SJSA1 (cell line): Measurements from ENCODE around the gene ZXDC. TPM values are rescaled to one million over a fixed set of nuclear protein-coding genes. Genes with fewer than 3 reads are reported as not detected.

ENCODE experiments used
- DNase-seq, 2 experiments: peaks; one replicate each; pipeline ENCODE4 v3.0.0-alpha.2; 2015 to 2020; ENCODE audit warnings: low spot score in 2 of 2, low read depth in 1 of 2
- H3K27ac ChIP-seq: fragments of 250-450 bp; sonication (Bioruptor Pico); 2 replicates; pipeline ENCODE4 v1.5.1; 2020; ENCODE audit warnings: mild to moderate bottlenecking, moderate library complexity
- H3K27me3 ChIP-seq: fragments of 250-450 bp; sonication (Bioruptor Pico); replicated peaks from 2 replicates; pipeline ENCODE4 v1.5.1; 2020; ENCODE audit warnings: mild to moderate bottlenecking, moderate library complexity
- H3K36me3 ChIP-seq: fragments of 250-450 bp; sonication (Bioruptor Pico); 2 replicates; pipeline ENCODE4 v1.5.1; 2020; ENCODE audit warnings: mild to moderate bottlenecking
- H3K4me1 ChIP-seq: fragments of 250-450 bp; sonication (Bioruptor Pico); replicated peaks from 2 replicates; pipeline ENCODE4 v1.6.1; 2021; ENCODE audit warnings: mild to moderate bottlenecking
- H3K4me3 ChIP-seq: fragments of 250-450 bp; sonication (Bioruptor Pico); 2 replicates; pipeline ENCODE4 v1.5.1; 2020; ENCODE audit warnings: mild to moderate bottlenecking
- H3K9me3 ChIP-seq: fragments of 250-450 bp; sonication (Bioruptor Pico); replicated peaks from 2 replicates; pipeline ENCODE4 v1.5.1; 2020; ENCODE audit warnings: mild to moderate bottlenecking
- total RNA-seq: library from RNA; depleted of rRNA; stranded (reverse); fragments of >200 nt; shearing (Covaris generic); gene quantifications from 2 replicates; pipeline ENCODE4 v1.2.3, GENCODE V29; 2014

ZXDC gene
- total RNA-seq, 1 experiment from 2014 or later = 14.0 TPM

DNA sequence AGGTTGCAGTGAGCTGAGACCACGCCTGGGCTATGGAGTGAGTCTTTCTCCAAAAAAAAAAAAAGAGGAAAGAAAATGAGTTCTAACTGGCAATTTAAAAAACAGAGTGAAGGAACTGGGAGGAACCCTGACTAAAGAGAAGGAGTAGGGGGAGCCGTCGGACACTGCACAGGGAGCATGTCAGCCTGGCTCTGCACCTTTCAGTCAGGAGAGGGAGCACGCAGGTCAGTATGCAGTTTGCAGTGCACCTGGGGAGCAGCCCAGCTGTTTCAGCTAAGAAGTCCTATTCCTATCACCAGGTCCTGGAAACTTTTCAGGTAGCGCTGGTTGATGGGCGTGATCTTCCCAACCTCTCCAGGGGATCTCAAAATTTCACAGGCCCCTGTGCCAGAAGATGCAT is 14.9 kb upstream of the ZXDC start:
- H3K4me1 ChIP-seq = no peaks in the 10 kb centered on the region
- no peak for DNase-seq
- H3K9me3 ChIP-seq = no peaks in the 10 kb centered on the region
- H3K4me3 ChIP-seq = no peak overlapping the region
- H3K27ac ChIP-seq = no peak overlapping the region
- H3K27me3 ChIP-seq = no peaks in the 10 kb centered on the region
- no peaks in the 10 kb centered on the region for H3K36me3 ChIP-seq

- Histone ChIP-seq H3K27me3 (no peaks in the 10 kb centered on the region), H3K4me3 (no peak overlapping the region), H3K9me3 (no peaks in the 10 kb centered on the region), H3K36me3 (no peaks in the 10 kb centered on the region), H3K27ac (no peak overlapping the region), H3K4me1 (no peaks in the 10 kb centered on the region)
- no peak for DNase-seq
Measured at GRCh38 chr3:126488886-126489569, 13.3 kb upstream of the ZXDC start.

DNA sequence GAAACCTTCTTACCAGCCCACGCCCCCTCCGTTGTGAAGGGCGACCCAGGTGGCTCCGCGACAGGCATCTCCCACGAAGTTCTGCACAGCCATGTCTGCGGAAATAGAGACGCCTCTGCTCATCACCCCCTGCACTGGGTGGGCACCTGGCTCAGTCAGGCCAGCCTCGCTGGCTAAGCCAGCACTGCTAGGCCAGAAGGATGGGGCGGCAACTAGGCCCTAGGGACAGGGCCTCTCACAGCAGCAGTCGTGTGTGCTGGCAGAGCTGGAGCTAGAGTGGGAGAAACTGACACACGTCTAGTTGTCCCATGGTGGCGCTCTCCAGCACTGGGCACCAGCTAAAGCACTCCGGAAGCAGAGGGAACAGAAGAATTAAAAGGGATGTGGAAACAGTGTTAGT is 12.5 kb upstream of the ZXDC start:
- Histone ChIP-seq H3K36me3 (no peaks in the 10 kb centered on the region), H3K27ac (no peak overlapping the region), H3K27me3 (no peaks in the 10 kb centered on the region), H3K4me1 (no peaks in the 10 kb centered on the region), H3K9me3 (no peaks in the 10 kb centered on the region), H3K4me3 (no peak overlapping the region)
- DNase-seq = no peak

GRCh38 chr3:126487151-126487771 is 11.6 kb upstream of the ZXDC start:
- Histone ChIP-seq H3K9me3 (no peaks in the 10 kb centered on the region), H3K4me3 (no peak overlapping the region), H3K27ac (no peak overlapping the region), H3K27me3 (no peaks in the 10 kb centered on the region), H3K36me3 (no peaks in the 10 kb centered on the region), H3K4me1 (no peaks in the 10 kb centered on the region)
- no peak for DNase-seq

- H3K4me3 ChIP-seq = no peak overlapping the region
- H3K4me1 ChIP-seq = no peaks in the 10 kb centered on the region
- no peaks in the 10 kb centered on the region for H3K27me3 ChIP-seq
- H3K36me3 ChIP-seq = no peaks in the 10 kb centered on the region
- DNase-seq = no peak
- H3K27ac ChIP-seq = no peak overlapping the region
- H3K9me3 ChIP-seq = no peaks in the 10 kb centered on the region
Measured at GRCh38 chr3:126486360-126486847, 10.7 kb upstream of the ZXDC start.

DNA sequence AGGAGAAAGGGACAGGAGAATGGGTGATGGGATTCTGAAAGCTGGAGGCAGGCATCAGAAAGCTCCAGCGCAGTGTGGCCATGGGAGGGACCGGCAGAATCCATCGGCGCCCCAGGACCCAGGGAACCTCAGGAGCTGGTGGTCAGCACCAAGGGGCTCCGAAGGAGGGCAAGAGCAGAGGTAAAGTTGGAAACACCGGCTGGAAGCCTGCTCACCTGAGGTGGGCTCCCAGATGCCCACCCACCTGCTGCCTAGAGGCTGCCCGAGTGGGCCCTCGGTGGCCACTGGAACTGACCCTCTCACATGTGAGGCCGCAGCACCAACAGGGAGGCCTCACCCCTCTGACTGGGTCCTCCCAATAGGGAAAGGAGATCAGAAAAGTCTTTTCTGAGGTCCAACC is 10.3 kb upstream of the ZXDC start:
- no peaks in the 10 kb centered on the region for H3K9me3 ChIP-seq
- H3K27ac ChIP-seq = no peak overlapping the region
- no peak overlapping the region for H3K4me3 ChIP-seq
- DNase-seq = no peak
- no peaks in the 10 kb centered on the region for H3K4me1 ChIP-seq
- no peaks in the 10 kb centered on the region for H3K36me3 ChIP-seq
- no peaks in the 10 kb centered on the region for H3K27me3 ChIP-seq

DNA sequence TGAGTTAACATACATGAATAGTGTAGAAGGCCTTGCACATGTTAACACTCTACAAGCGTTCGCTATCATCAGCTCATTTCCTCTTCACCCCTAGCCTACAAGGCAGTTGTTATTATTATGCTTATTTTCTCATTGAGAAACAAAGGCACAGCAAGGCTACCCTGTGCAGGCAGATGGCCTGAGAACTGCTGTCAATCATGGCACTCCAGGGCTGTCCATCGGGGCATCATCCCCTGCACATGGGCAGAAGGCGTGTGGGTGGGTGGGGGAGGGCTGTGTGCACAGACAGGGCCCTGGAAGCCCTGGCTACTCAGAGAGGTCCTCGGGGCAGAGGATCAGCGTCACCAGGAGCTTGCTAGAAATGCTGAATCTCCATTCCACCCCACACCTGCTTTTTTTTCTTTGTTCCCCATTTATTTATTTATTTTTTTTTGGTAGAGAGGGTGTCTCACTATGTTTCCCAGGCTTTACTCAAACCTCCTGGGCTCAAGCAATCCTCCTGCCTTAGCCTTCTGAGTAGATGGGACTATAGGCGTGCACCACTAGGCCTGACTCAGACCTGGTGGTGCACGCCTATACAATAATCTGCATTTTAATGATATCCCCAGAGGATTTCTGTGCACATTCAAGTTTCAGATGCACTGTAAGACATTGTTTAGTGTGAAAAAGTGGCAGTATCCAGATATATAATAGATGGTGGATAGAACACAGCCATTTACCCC is 9.6 kb upstream of the ZXDC start:
- Histone ChIP-seq H3K4me3 (no peak overlapping the region), H3K36me3 (no peaks in the 10 kb centered on the region), H3K4me1 (no peaks in the 10 kb centered on the region), H3K9me3 (no peaks in the 10 kb centered on the region), H3K27me3 (no peaks in the 10 kb centered on the region), H3K27ac (no peak overlapping the region)
- no peak for DNase-seq

GRCh38 chr3:126484662-126485061 is 9.0 kb upstream of the ZXDC start:
- Histone ChIP-seq H3K27me3 (no peaks in the 10 kb centered on the region), H3K4me1 (no peaks in the 10 kb centered on the region), H3K9me3 (no peaks in the 10 kb centered on the region), H3K4me3 (no peak overlapping the region), H3K27ac (no peak overlapping the region), H3K36me3 (no peaks in the 10 kb centered on the region)
- DNase-seq = no peak

DNA sequence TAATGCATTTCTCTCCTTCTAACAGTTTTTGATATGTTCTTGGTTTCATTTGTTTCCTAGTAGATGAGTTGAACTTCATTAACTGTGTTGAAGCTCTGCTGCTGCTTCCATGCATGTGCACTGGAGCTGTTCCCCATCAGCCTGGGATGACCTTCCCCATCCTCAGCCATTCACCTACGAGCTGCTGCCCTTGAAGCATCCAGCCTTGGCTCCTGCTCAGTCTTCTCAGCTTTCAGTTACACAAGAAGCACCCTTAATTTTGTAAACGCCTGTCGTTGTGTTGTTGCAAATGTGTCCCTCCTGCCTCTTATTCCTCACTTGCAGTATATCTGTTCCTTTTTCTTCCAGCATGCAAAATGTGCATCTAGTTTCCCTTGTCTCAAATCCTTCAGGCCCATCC is 8.5 kb upstream of the ZXDC start:
- DNase-seq = no peak
- Histone ChIP-seq H3K27ac (no peak overlapping the region), H3K27me3 (no peaks in the 10 kb centered on the region), H3K9me3 (no peaks in the 10 kb centered on the region), H3K4me3 (no peak overlapping the region), H3K36me3 (no peaks in the 10 kb centered on the region), H3K4me1 (no peaks in the 10 kb centered on the region)

DNA sequence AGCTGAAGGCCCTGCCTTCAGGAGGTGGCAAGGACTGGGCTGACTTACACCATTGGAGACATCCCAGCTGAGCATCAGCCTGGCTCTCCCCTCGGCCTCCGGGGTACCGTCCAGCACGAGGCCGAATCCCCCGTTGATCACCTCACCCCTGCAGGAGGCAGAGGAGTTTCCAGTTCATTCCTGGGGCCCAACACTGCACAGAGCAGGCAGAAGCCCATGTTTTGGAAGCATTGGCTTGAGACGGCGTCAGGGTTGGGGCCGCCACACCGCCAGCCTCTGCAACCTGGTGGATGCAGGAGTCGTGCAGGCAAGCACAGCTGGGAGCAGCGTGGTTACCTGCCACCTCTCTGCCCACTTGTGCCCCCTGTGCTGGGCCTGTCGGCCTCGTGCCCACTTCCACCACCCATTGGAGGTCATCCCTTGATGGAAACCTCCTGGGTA is 7.7 kb upstream of the ZXDC start:
- no peak for DNase-seq
- Histone ChIP-seq H3K27ac (no peak overlapping the region), H3K4me1 (no peaks in the 10 kb centered on the region), H3K27me3 (no peaks in the 10 kb centered on the region), H3K9me3 (no peaks in the 10 kb centered on the region), H3K36me3 (no peaks in the 10 kb centered on the region), H3K4me3 (no peak overlapping the region)

GRCh38 chr3:126482503-126483255 is 7.0 kb upstream of the ZXDC start:
- Histone ChIP-seq H3K4me3 (no peak overlapping the region), H3K9me3 (no peaks in the 10 kb centered on the region), H3K27me3 (no peaks in the 10 kb centered on the region), H3K27ac (no peak overlapping the region), H3K36me3 (no peaks in the 10 kb centered on the region), H3K4me1 (no peaks in the 10 kb centered on the region)
- DNase-seq = no peak

DNA sequence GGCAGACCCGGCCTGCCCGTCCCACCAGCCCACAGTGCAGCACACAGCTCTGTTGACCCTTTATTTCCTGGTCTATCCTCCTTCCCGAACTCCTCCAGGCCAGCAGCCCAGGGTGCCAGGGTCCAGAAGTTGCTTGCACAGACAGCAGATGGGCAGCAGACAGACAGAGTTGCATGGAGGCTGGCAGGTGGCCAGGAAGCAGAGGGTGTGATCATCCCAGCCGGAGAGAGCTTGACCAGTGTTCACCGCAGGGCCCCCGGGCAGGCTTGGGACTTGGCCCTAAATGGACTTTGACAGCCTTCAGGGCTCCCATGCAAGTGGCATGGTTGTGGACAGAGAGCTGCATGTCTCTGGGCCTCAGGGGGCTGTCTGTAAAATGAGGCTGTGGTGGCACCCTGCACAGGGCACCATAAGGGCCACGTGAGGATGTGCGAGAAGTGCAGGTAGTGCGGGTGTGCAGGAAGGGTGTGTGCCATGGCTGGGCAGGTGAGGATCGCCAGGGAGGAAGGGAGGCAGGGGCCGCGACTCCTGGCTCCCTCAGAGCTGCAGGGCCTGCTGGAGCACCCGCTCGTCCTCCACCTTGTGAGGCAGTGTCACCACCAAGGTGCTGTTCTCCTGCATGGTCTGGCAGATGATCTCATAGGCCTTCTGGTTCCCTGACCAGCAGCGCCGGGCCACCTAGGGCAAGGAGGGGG is 6.3 kb upstream of the ZXDC start:
- no peak overlapping the region for H3K27ac ChIP-seq
- DNase-seq = no peak
- no peaks in the 10 kb centered on the region for H3K9me3 ChIP-seq

DNA sequence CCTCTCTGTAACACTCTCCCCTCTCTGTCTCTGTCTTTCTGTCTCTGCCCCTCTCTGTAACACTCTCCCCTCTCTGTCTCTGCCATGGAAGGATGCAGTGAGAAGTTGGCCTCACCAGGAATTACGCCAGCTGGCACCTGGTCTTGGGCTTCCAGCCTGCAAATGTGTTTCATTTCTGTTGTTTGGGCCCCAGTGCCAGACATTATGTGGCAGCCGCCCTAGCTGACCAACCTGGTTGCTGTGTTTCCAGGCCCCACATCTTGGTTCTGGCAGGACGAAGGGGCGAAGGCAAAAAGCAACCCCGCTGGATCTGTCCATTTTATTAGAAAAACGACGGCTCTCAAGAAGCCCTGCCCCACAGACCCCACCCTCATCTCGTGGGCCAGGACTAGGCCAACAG is 5.2 kb upstream of the ZXDC start:
- Histone ChIP-seq H3K4me1 (peaks cover 5% of the 10 kb centered on the region), H3K27me3 (no peaks in the 10 kb centered on the region), H3K4me3 (no peak overlapping the region), H3K36me3 (no peaks in the 10 kb centered on the region), H3K9me3 (0 out of 2 replicates have a peak, but pooled peaks cover 5% of the 10 kb centered on the region), H3K27ac (no peak overlapping the region)
- DNase-seq = no peak

More for the DNA sequence above, 6.3 kb upstream of the ZXDC start:
- H3K36me3 ChIP-seq = no peaks in the 10 kb centered on the region
- H3K27me3 ChIP-seq = no peaks in the 10 kb centered on the region
- no peak overlapping the region for H3K4me3 ChIP-seq
- no peaks in the 10 kb centered on the region for H3K4me1 ChIP-seq
